Pancreas (tissue), 10 donors: Measurements from ENCODE around the gene GLT8D1. TPM values are rescaled to one million over a fixed set of nuclear protein-coding genes. Genes with fewer than 3 reads are reported as not detected.

Experiments
- ATAC-seq, 4 donors: fragments of 200-7000 bp; cut with Tn5 transposase; one replicate each; pipeline versions ENCODE4 v1.8.0 to v1.9.1; 2020; ENCODE audit warnings: mild to moderate bottlenecking in 4 of 4, moderate library complexity in 4 of 4
- DNase-seq, 6 donors: peaks; one replicate each; pipeline ENCODE4 v3.0.0-alpha.2; 2020
- FAIRE-seq: peaks from 2 replicates; lab custom pipeline; 2012; peaks lifted over from hg19 to GRCh38; lab: Jason Lieb, UNC
- H3K27ac ChIP-seq, 4 donors: fragments of 200-600 bp; sonication (generic); 1 replicate in 3 of 4; 2 replicates in 1 of 4; pipeline versions ENCODE4 v1.5.0 to v1.8.0; 2020
- H3K27me3 ChIP-seq, 4 donors: fragments of 200-600 bp; one replicate each; pipeline ENCODE4 v1.8.0; 2021
- H3K36me3 ChIP-seq, 3 donors: fragments of 200-600 bp; sonication (generic) in 1 of 3; one replicate each; pipeline versions ENCODE4 v1.5.0 to v1.8.0; 2020 to 2021
- H3K4me1 ChIP-seq, 3 donors: fragments of 200-600 bp; one replicate each; pipeline ENCODE4 v1.8.0; 2021
- H3K4me3 ChIP-seq, 4 donors: fragments of 200-600 bp; sonication (generic) in 2 of 4; one replicate each; pipeline versions ENCODE4 v1.5.0 to v1.8.0; 2020 to 2021
- H3K9me3 ChIP-seq, 4 donors: fragments of 200-600 bp; one replicate each; pipeline ENCODE4 v1.8.0; 2021
- CTCF ChIP-seq, 4 donors: fragments of 200-600 bp; sonication (generic) in 3 of 4; IDR thresholded peaks; one replicate each; pipeline versions ENCODE4 v1.5.0 to v1.8.0; 2021; ENCODE audit warnings: antibody characterized with exemption in 4 of 4
- WGBS, 2 donors: extraction: QIAGEN DNeasy Blood & Tissue Kit; methylation state at CpG; one replicate each; pipeline ENCODE4 v1.1.7; 2013; 5-methylcytosine and 5-hydroxymethylcytosine counted together
- intact Hi-C, 3 donors: fragments of 100-400 bp; cut with DNase I; formaldehyde crosslinking; loops; one replicate each; pipeline versions ENCODE4 v1.11.1 to v1.14.2; 2022
- polyA plus RNA-seq, 2 donors: library from polyadenylated mRNA; stranded (reverse); fragments of 200-250 nt; gene quantifications; one replicate each; pipeline ENCODE4 v1.2.3, GENCODE V29; 2013
- total RNA-seq, 6 donors: library from RNA; stranded (reverse); fragmentation: NEBNext Ultra II Directional in 4 of 6; extraction: Animal tissue kit (Norgen Biotek cat#: 25700) in 4 of 6; gene quantifications; one replicate each; pipeline versions ENCODE4 v1.2.1 to v1.2.4, GENCODE V29; 2021 to 2023
- donor health status: healthy with polysubstance abuse.
- donor health status: DM: no; HTN: no; CAD: no; lungs with moderate emphysema.
- donor health status: DM: no; HTN: no; CAD: no.
- donor health status: control.
- donor health status: control.
- donor health status: Bipolar disorder and iron deficiency.
- donor health status: DM: yes; HTN: yes; CAD: no.
- donor health status: DM: no; HTN: no; CAD: no.
- donor health status: DM: no; HTN: no; CAD: no.
- donor health status: DM: yes; HTN: yes; CAD: no.

Gene GLT8D1
- total and polyA plus RNA-seq, 8 donors: 19.0 to 40.7 (median 23.1) TPM

GRCh38 chr3:52743152-52743551, 37.6 kb upstream of the GLT8D1 start:
- intact Hi-C loops: no loop called here
- Histone ChIP-seq H3K27ac (peak overlapping the region in 2 of 4 donors; percentile 7 to 12), H3K4me3 (no peak overlapping the region), H3K27me3 (no peaks in the 10 kb centered on the region), H3K9me3 (no peaks in the 10 kb centered on the region), H3K36me3 (peaks cover 4 to 52% (median 5%) of the 10 kb centered on the region in 3 donors), H3K4me1 (peaks cover 0 to 4% (median 0%) of the 10 kb centered on the region in 3 donors)
- WGBS, 2 donors: 35 to 45% methylated on average over 5 of the region's 5 CpGs
- peak; percentile 63 to 88 (median 76) for ATAC-seq
- no peak for DNase-seq
- no peak for FAIRE-seq
- no peak for TF ChIP-seq CTCF (IDR thresholded peaks at IDR 0.05)

GRCh38 chr3:52742418-52743041, 36.9 kb upstream of the GLT8D1 start:
- TF ChIP-seq CTCF (IDR thresholded peaks at IDR 0.05): peak in 3 of 4 donors; percentile 9 to 44 (median 12)
- no peaks in the 10 kb centered on the region for H3K27me3 ChIP-seq
- peak overlapping the region in 1 of 4 donors; percentile 7 for H3K27ac ChIP-seq
- WGBS, 2 donors: 73 to 78% methylated on average over 3 of the region's 3 CpGs
- no peak overlapping the region for H3K4me3 ChIP-seq
- H3K36me3 ChIP-seq: peaks cover 4 to 54% (median 5%) of the 10 kb centered on the region in 3 donors
- intact Hi-C loops: no loop called here
- ATAC-seq (peak in 3 of 4 donors; percentile 75 to 81 (median 78)), DNase-seq (no peak), FAIRE-seq (peak; percentile 60)
- H3K4me1 ChIP-seq: peaks cover 0 to 4% (median 0%) of the 10 kb centered on the region in 3 donors
- no peaks in the 10 kb centered on the region for H3K9me3 ChIP-seq

- H3K4me1 ChIP-seq: peaks cover 0 to 4% (median 0%) of the 10 kb centered on the region in 3 donors
- FAIRE-seq (no peak), ATAC-seq (no peak), DNase-seq (no peak)
- no peaks in the 10 kb centered on the region for H3K9me3 ChIP-seq
- peaks cover 0 to 27% (median 5%) of the 10 kb centered on the region in 3 donors for H3K36me3 ChIP-seq
- WGBS, 2 donors: 66% methylated on average over 1 of the region's 1 CpG
- H3K4me3 ChIP-seq: no peak overlapping the region
- TF ChIP-seq CTCF (IDR thresholded peaks at IDR 0.05): no peak
- intact Hi-C loops: no loop called here
- H3K27ac ChIP-seq: no peak overlapping the region
- H3K27me3 ChIP-seq: no peaks in the 10 kb centered on the region
Measured at GRCh38 chr3:52739730-52740129, 34.1 kb upstream of the GLT8D1 start.

GRCh38 chr3:52733256-52733891, 27.8 kb upstream of the GLT8D1 start:
- peaks cover 0 to 25% (median 0%) of the 10 kb centered on the region in 3 donors for H3K36me3 ChIP-seq
- H3K4me3 ChIP-seq: no peak overlapping the region
- H3K27me3 ChIP-seq: no peaks in the 10 kb centered on the region
- no peaks in the 10 kb centered on the region for H3K4me1 ChIP-seq
- FAIRE-seq (no peak), DNase-seq (no peak), ATAC-seq (no peak)
- WGBS, 2 donors: 83 to 84% methylated on average over 10 of the region's 10 CpGs
- H3K9me3 ChIP-seq: no peaks in the 10 kb centered on the region
- TF ChIP-seq CTCF (IDR thresholded peaks at IDR 0.05): no peak
- H3K27ac ChIP-seq: no peak overlapping the region
- intact Hi-C loops: no loop called here

GRCh38 chr3:52731590-52731989, 26.0 kb upstream of the GLT8D1 start:
- intact Hi-C loops: no loop called here
- no peak for DNase-seq
- WGBS, 2 donors: 83% methylated on average over 14 of the region's 14 CpGs
- Histone ChIP-seq H3K4me1 (no peaks in the 10 kb centered on the region), H3K36me3 (peaks cover 0 to 21% (median 0%) of the 10 kb centered on the region in 3 donors), H3K9me3 (no peaks in the 10 kb centered on the region), H3K4me3 (no peak overlapping the region), H3K27ac (no peak overlapping the region), H3K27me3 (no peaks in the 10 kb centered on the region)
- no peak for FAIRE-seq
- no peak for TF ChIP-seq CTCF (IDR thresholded peaks at IDR 0.05)
- no peak for ATAC-seq
